Karpas-422 (cell line): ENCODE results near the gene SF3B4. TPM values are rescaled to one million over a fixed set of nuclear protein-coding genes. Genes with fewer than 3 reads are reported as not detected.
A peak's percentile ranks its signal among the peaks of the same experiment; 100 is the strongest.

Experiments used
- DNase-seq: peaks from one replicate; pipeline ENCODE4 v3.0.0-alpha.2; 2015
- H2AFZ ChIP-seq: fragments of 200-600 bp; sonication (generic); 2 replicates; pipeline ENCODE4 v1.6.1; 2014; ENCODE audit warnings: antibody characterized with exemption, low read length, mixed read lengths
- H3K27ac ChIP-seq: fragments of 200-600 bp; sonication (generic); 2 replicates; pipeline ENCODE4 v1.5.1; 2014; ENCODE audit warnings: mild to moderate bottlenecking, low read length, moderate library complexity
- H3K27me3 ChIP-seq: fragments of 200-600 bp; sonication (generic); 2 replicates; pipeline ENCODE4 v1.6.1; 2014; ENCODE audit warnings: low read length, mixed read lengths
- H3K36me3 ChIP-seq: fragments of 200-600 bp; sonication (generic); 2 replicates; pipeline ENCODE4 v1.6.1; 2014; ENCODE audit warnings: low read length, mixed read lengths; ENCODE audit not compliant: insufficient read depth
- H3K4me1 ChIP-seq: fragments of 200-600 bp; sonication (generic); 2 replicates; pipeline ENCODE4 v1.6.1; 2014; ENCODE audit warnings: mild to moderate bottlenecking, low read length, mixed read lengths
- H3K4me2 ChIP-seq: fragments of 200-600 bp; sonication (generic); 2 replicates; pipeline ENCODE4 v1.6.1; 2014; ENCODE audit warnings: low read length, low read depth, mild to moderate bottlenecking; ENCODE audit not compliant: poor library complexity, severe bottlenecking
- H3K4me3 ChIP-seq: fragments of 200-600 bp; sonication (generic); 2 replicates; pipeline ENCODE4 v1.5.1; 2014; ENCODE audit warnings: mild to moderate bottlenecking, antibody characterized with exemption, low read length, mixed read lengths
- H3K79me2 ChIP-seq: fragments of 200-600 bp; sonication (generic); 2 replicates; pipeline ENCODE4 v1.6.1; 2014; ENCODE audit warnings: mild to moderate bottlenecking, low read length, mixed read lengths
- H3K9ac ChIP-seq: fragments of 200-600 bp; sonication (generic); 2 replicates; pipeline ENCODE4 v1.6.0; 2014; ENCODE audit warnings: low read length
- H3K9me2 ChIP-seq: fragments of 200-600 bp; sonication (generic), shearing (Covaris generic); replicated peaks from 2 replicates; pipeline ENCODE4 v1.6.0; 2014; ENCODE audit warnings: mild to moderate bottlenecking, low read length, moderate library complexity; ENCODE audit not compliant: insufficient read depth
- H3K9me3 ChIP-seq: fragments of 300-700, 200-600 bp; sonication (generic); 2 replicates; pipeline ENCODE4 v1.6.1; 2014; ENCODE audit warnings: low read length, mixed read lengths
- H4K20me1 ChIP-seq: fragments of 200-600 bp; sonication (generic); 2 replicates; pipeline ENCODE4 v1.6.1; 2014; ENCODE audit warnings: mild to moderate bottlenecking, antibody characterized with exemption, low read length, low read depth; ENCODE audit not compliant: insufficient read depth
- total RNA-seq: library from RNA; depleted of rRNA; stranded (reverse); fragments of >200 nt; shearing (Covaris generic); gene quantifications from 2 replicates; pipeline ENCODE4 v1.2.3, GENCODE V29; 2014; ENCODE audit warnings: low replicate concordance

Gene SF3B4
- total RNA-seq, 1 experiment from 2014 or later, result 18.8 TPM

GRCh38 chr1:149929856-149930255, 2.3 kb upstream of the SF3B4 start:
- Histone ChIP-seq H3K27ac (no peak overlapping the region), H3K4me2 (no peak overlapping the region), H3K9me2 (no peaks in the 10 kb centered on the region), H3K4me1 (peaks cover 21% of the 10 kb centered on the region), H3K9me3 (no peaks in the 10 kb centered on the region), H3K27me3 (no peaks in the 10 kb centered on the region), H3K4me3 (no peak overlapping the region), H3K36me3 (peaks cover 17% of the 10 kb centered on the region), H3K9ac (no peak overlapping the region), H4K20me1 (peaks cover 13% of the 10 kb centered on the region), H3K79me2 (peaks cover 17% of the 10 kb centered on the region), H2AFZ (no peak overlapping the region)
- DNase-seq, result no peak

- Histone ChIP-seq H3K36me3 (peaks cover 32% of the 10 kb centered on the region), H3K9ac (peak overlapping the region; percentile 94), H3K27ac (peak overlapping the region; percentile 93), H3K4me3 (peak overlapping the region; percentile 74), H3K9me2 (no peaks in the 10 kb centered on the region), H3K9me3 (no peaks in the 10 kb centered on the region), H3K79me2 (peaks cover 17% of the 10 kb centered on the region), H3K4me2 (peak overlapping the region; percentile 97), H3K27me3 (no peaks in the 10 kb centered on the region), H3K4me1 (peaks cover 21% of the 10 kb centered on the region), H4K20me1 (peaks cover 19% of the 10 kb centered on the region), H2AFZ (no peak overlapping the region)
- DNase-seq, result no peak
Measured at GRCh38 chr1:149928401-149928724, 760 bp upstream of the SF3B4 start.

- Histone ChIP-seq H3K27me3 (no peaks in the 10 kb centered on the region), H3K79me2 (peaks cover 17% of the 10 kb centered on the region)
- DNase-seq, result no peak
Measured at GRCh38 chr1:149927056-149927562, 494 bp downstream of the SF3B4 start.

GRCh38 chr1:149926296-149926695, 1.3 kb downstream of the SF3B4 start:
- Histone ChIP-seq H3K4me2 (peak overlapping the region; percentile 97), H3K4me3 (peak overlapping the region; percentile 74), H3K27ac (no peak overlapping the region), H4K20me1 (peaks cover 19% of the 10 kb centered on the region), H3K27me3 (no peaks in the 10 kb centered on the region), H3K4me1 (peaks cover 21% of the 10 kb centered on the region), H3K9me3 (no peaks in the 10 kb centered on the region), H3K9ac (peak overlapping the region; percentile 94; the same call in 1 of the 2 replicates), H3K9me2 (no peaks in the 10 kb centered on the region), H2AFZ (no peak overlapping the region), H3K79me2 (peaks cover 17% of the 10 kb centered on the region), H3K36me3 (peaks cover 42% of the 10 kb centered on the region)
- DNase-seq, result no peak

More at GRCh38 chr1:149927056-149927562, 494 bp downstream of the SF3B4 start:
- no peaks in the 10 kb centered on the region for H3K9me2 ChIP-seq
- H3K4me1 ChIP-seq, result peaks cover 21% of the 10 kb centered on the region
- H3K4me3 ChIP-seq, result peak overlapping the region; percentile 74
- peak overlapping the region; percentile 97 for H3K4me2 ChIP-seq
- H3K9me3 ChIP-seq, result no peaks in the 10 kb centered on the region
- H3K27ac ChIP-seq, result no peak overlapping the region; the same call in 1 of the 2 replicates
- H3K9ac ChIP-seq, result peak overlapping the region; percentile 94
- peaks cover 42% of the 10 kb centered on the region for H3K36me3 ChIP-seq
- peaks cover 19% of the 10 kb centered on the region for H4K20me1 ChIP-seq
- no peak overlapping the region for H2AFZ ChIP-seq

- no peak overlapping the region for H3K4me2 ChIP-seq
Measured at GRCh38 chr1:149925751-149926150, 1.9 kb downstream of the SF3B4 start.

GRCh38 chr1:149925345-149925744, 2.3 kb downstream of the SF3B4 start:
- Histone ChIP-seq H3K4me3 (no peak overlapping the region), H3K79me2 (peaks cover 17% of the 10 kb centered on the region), H2AFZ (no peak overlapping the region), H3K4me2 (no peak overlapping the region), H3K4me1 (peaks cover 21% of the 10 kb centered on the region), H3K9me3 (no peaks in the 10 kb centered on the region), H3K27me3 (no peaks in the 10 kb centered on the region), H4K20me1 (peaks cover 19% of the 10 kb centered on the region), H3K36me3 (peaks cover 42% of the 10 kb centered on the region), H3K9me2 (no peaks in the 10 kb centered on the region), H3K9ac (no peak overlapping the region), H3K27ac (no peak overlapping the region)
- no peak for DNase-seq

More at GRCh38 chr1:149925751-149926150, 1.9 kb downstream of the SF3B4 start:
- Histone ChIP-seq H3K27me3 (no peaks in the 10 kb centered on the region), H3K4me1 (peaks cover 21% of the 10 kb centered on the region), H3K79me2 (peaks cover 17% of the 10 kb centered on the region), H4K20me1 (peaks cover 19% of the 10 kb centered on the region), H3K36me3 (peaks cover 42% of the 10 kb centered on the region), H3K9me2 (no peaks in the 10 kb centered on the region), H3K9me3 (no peaks in the 10 kb centered on the region), H3K4me3 (no peak overlapping the region), H3K27ac (no peak overlapping the region), H3K9ac (no peak overlapping the region), H2AFZ (no peak overlapping the region)
- no peak for DNase-seq

- H2AFZ ChIP-seq, result no peak overlapping the region
- H3K4me3 ChIP-seq, result no peak overlapping the region
- peaks cover 16% of the 10 kb centered on the region for H3K4me1 ChIP-seq
- no peak overlapping the region for H3K4me2 ChIP-seq
- no peak overlapping the region for H3K27ac ChIP-seq
- no peaks in the 10 kb centered on the region for H3K9me3 ChIP-seq
- H3K9me2 ChIP-seq, result no peaks in the 10 kb centered on the region
- H3K27me3 ChIP-seq, result no peaks in the 10 kb centered on the region
- peaks cover 19% of the 10 kb centered on the region for H4K20me1 ChIP-seq
- H3K36me3 ChIP-seq, result peaks cover 42% of the 10 kb centered on the region
- H3K9ac ChIP-seq, result no peak overlapping the region
- no peak for DNase-seq
- H3K79me2 ChIP-seq, result peaks cover 17% of the 10 kb centered on the region
Measured at GRCh38 chr1:149923626-149924025, 4.0 kb downstream of the SF3B4 start.

GRCh38 chr1:149917571-149918144, 9.9 kb downstream of the SF3B4 start, which contains the start of gene SV2A:
Gene SV2A, minus strand, starts transcription at chr1:149917844. Its CDS starts 4,004 bp downstream, at chr1:149913840.
- Histone ChIP-seq H3K27ac (no peak within 1 kb of the TSS), H3K79me2 (no peaks in the 10 kb centered on the region), H3K9me3 (no peaks in the 10 kb centered on the region), H3K36me3 (peaks cover 2% of the 10 kb centered on the region), H3K4me1 (no peaks in the 10 kb centered on the region), H3K27me3 (no peaks in the 10 kb centered on the region), H3K4me3 (no peak within 1 kb of the TSS), H3K9ac (no peak within 1 kb of the TSS), H4K20me1 (no peaks in the 10 kb centered on the region), H2AFZ (no peak within 1 kb of the TSS), H3K9me2 (no peaks in the 10 kb centered on the region), H3K4me2 (no peak within 1 kb of the TSS)
- DNase-seq, result no peak
